ENCODE results near the gene SMIM32. TPM values are rescaled to one million over a fixed set of nuclear protein-coding genes. Genes with fewer than 3 reads are reported as not detected.

SMIM32 gene
- total RNA-seq, 8 experiments from 2014 or later: 0.45 to 1.4 (median 0.78) TPM; not detected in 1

DNA sequence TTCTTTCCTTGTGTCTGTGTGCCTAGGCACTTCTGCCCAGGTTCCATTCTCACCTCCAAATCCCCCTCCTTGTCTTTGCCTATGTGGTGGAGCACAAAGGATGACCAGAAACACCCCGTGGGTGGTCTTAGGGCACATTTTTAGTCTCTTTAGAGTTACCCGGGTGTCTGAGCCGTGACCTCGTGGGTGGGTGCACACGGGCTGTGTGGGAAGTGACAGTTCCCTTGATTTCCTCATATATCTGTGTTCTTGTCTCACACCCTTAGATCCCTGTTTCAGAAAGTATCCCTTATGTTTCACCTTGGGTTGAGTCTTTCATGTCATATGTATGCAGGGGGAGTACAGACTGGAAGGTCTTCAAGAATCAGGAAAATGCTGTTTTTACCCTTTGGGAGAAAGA is 13.4 kb upstream of the SMIM32 start:
- peaks cover 12 to 18% of the 10 kb centered on the region in 2 donors for H3K4me1 ChIP-seq (replicated peaks in 1 of 2)
- 60 to 100% (median 85%) methylated on average over 1 to 5 of the region's 5 CpGs; no CpG with 5 or more reads in 4 of the 10 experiments for WGBS, 10 experiments
- no peak overlapping the region for H3K27ac ChIP-seq
- no peak for ATAC-seq (replicated peaks in 6 of 8)
- in situ Hi-C loops (cut with MboI; ENCODE audit: low pct_unique_long_range_greater_than_20kb in 2 of 9, low sequenced_read_pairs in 9 of 9, unreplicated experiment in 9 of 9): loop anchor here in 5 of 9 experiments (25.0 kb wide), 2 partner anchors 244 to 319 kb away; partner anchors contain the start of genes IL9 (in 4 of the 5) and LECT2 (in 1 of the 5)
- H3K4me3 ChIP-seq: no peak overlapping the region

DNA sequence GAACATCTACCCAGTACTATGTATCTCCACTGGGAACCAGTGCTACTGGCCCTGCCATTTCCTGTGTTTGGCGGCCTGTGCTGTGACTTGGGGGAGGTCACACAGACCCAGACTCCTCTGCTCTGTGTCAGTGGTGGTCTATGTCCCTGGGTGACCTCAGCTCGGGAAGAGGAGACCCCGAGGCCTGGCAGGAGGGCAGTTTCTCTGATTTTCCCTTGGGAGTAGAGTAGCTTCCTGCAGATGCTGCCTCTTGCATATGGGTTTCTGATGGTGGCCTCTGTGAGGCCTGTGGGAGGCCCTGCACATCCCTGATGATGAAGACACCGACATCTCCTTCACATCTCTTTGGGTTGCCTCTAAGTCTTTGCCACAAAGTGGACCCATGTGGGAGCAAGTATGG is 13.0 kb upstream of the SMIM32 start:
- Histone ChIP-seq H3K4me3 (no peak overlapping the region), H3K27ac (no peak overlapping the region), H3K4me1 (replicated peaks in 1 of 2) (peaks cover 12 to 18% of the 10 kb centered on the region in 2 donors)
- no peak for ATAC-seq (replicated peaks in 6 of 8)
- WGBS, 10 experiments: 0 to 100% (median 100%) methylated on average over 1 to 2 of the region's 4 CpGs; no CpG with 5 or more reads in 5 of the 10 experiments
- in situ Hi-C loops (cut with MboI; ENCODE audit: low pct_unique_long_range_greater_than_20kb in 2 of 9, low sequenced_read_pairs in 9 of 9, unreplicated experiment in 9 of 9): loop anchor here in 5 of 9 experiments (25.0 kb wide), 2 partner anchors 244 to 319 kb away; partner anchors contain the start of genes IL9 (in 4 of the 5) and LECT2 (in 1 of the 5)

DNA sequence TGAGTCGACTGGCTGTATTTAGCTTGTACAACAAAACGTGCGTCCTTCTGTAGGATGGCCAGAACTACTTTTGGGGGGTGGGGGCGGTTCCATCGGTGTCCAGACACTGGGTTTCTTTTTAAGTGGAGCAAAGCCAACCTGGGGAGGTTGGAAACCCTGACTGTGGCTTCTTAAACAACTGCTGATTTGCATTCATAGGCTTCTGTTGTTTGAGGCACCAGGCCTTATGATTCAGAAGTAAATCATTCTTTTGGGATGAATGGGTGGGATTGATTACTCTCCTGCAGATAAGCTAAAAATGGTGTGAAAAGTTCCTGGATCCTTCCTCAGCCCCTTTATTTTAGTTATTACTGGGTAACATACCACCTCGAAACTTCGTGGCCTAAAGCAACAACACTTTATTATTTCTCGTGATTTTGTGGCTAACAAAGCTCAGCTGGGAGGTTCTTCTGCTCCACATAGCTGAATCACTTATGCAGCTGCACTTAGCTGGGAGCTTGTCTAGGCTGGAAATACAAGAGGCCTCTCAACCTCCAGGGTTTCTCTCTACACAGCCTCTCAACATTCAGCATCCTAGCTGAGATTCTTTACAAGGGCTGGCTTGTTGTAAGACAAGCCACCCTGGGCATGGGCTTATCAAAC is 12.2 kb upstream of the SMIM32 start:
- 20 to 100% (median 78%) methylated on average over 1 to 7 of the region's 8 CpGs for WGBS, 10 experiments
- Histone ChIP-seq H3K27ac (no peak overlapping the region), H3K4me3 (no peak overlapping the region), H3K4me1 (replicated peaks in 1 of 2) (peaks cover 12 to 18% of the 10 kb centered on the region in 2 donors)
- in situ Hi-C loops (cut with MboI; ENCODE audit: low pct_unique_long_range_greater_than_20kb in 2 of 9, low sequenced_read_pairs in 9 of 9, unreplicated experiment in 9 of 9): loop anchor here in 5 of 9 experiments (25.0 kb wide), 2 partner anchors 243 to 318 kb away; partner anchors contain the start of genes IL9 (in 4 of the 5) and LECT2 (in 1 of the 5)
- ATAC-seq (replicated peaks in 6 of 8): no peak

DNA sequence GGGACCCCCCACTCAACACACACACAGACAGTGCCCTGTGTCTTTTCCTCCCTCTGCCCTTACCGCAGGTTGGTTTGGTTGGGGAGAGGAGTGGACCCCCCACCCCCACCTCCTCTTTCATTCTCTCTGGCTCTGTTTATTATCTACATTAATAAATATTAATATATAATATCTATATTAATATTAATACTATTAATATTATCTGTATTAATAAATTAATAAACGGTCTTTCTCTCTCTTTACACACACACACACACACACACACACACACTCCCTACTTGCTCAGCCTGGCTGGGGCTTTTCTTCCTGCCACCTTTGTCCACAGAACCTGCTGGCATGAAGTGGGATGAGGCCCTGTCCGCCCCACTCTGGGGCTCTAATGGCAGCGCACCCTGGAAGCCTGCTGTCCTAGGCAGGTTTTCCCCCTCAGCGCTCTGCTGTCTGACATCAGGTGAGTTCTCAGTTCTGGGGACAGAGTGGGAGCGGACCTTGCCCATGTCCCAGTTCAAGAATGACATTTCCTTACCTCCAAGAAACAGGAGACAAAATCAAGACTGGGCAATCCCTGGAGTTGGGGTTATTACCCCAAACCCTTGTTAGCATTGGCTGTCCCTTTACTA is 10.5 kb upstream of the SMIM32 start:
- Histone ChIP-seq H3K4me3 (no peak overlapping the region), H3K27ac (no peak overlapping the region), H3K4me1 (replicated peaks in 1 of 2) (peaks cover 12 to 18% of the 10 kb centered on the region in 2 donors)
- ATAC-seq (replicated peaks in 6 of 8): peak in 2 of 8 experiments; percentile 15 to 33
- in situ Hi-C loops (cut with MboI; ENCODE audit: low pct_unique_long_range_greater_than_20kb in 2 of 9, low sequenced_read_pairs in 9 of 9, unreplicated experiment in 9 of 9): loop anchor here in 5 of 9 experiments (25.0 kb wide), 2 partner anchors 241 to 316 kb away; partner anchors contain the start of genes IL9 (in 4 of the 5) and LECT2 (in 1 of the 5)
- 33 to 92% (median 78%) methylated on average over 1 to 4 of the region's 6 CpGs; no CpG with 5 or more reads in 4 of the 10 experiments for WGBS, 10 experiments

DNA sequence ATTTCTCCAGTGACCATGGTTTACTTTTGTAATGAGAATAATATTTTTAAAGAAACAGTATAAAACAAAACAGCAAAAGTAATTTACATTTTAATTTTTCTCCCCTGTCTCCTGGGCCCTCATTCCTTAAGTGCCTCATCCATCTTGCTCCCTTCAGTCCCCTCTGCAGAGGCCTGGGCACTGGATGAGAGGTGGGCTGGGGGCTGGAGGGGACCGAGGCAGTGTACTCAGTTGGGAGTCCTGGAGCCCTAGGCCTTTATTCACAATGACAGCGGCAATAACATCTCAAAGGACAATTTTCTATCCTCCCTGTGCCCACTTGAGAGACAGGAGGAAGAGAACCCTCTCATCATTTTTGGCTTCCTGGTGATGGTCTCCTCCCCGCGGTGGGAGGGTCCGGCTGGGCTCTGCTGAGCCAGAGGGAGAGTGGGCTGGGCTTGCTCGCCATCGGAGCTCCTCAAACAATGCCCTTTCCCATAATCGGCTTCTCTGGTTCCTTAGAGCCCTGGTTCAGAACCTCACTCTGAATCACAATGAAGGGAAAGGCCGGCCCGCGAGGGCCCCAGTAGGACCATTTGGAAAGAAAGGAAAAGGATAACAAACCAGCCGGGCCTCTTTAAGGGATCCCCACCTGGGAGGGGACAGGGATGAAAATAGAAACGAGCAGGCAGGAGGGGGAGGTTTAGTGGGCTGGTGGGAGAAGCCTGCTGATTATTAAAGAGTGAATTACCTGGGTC is 9.7 kb upstream of the SMIM32 start:
- ATAC-seq (replicated peaks in 6 of 8): peak in 5 of 8 experiments; percentile 62 to 92 (median 91)
- 0 to 100% (median 3%) methylated on average over 1 to 12 of the region's 13 CpGs; no CpG with 5 or more reads in 2 of the 10 experiments for WGBS, 10 experiments
- Histone ChIP-seq H3K27ac (no peak overlapping the region), H3K4me3 (no peak overlapping the region), H3K4me1 (replicated peaks in 1 of 2) (peaks cover 12 to 18% of the 10 kb centered on the region in 2 donors)
- in situ Hi-C loops (cut with MboI; ENCODE audit: low pct_unique_long_range_greater_than_20kb in 2 of 9, low sequenced_read_pairs in 9 of 9, unreplicated experiment in 9 of 9): loop anchor here in 5 of 9 experiments (25.0 kb wide), 2 partner anchors 240 to 315 kb away; partner anchors contain the start of genes IL9 (in 4 of the 5) and LECT2 (in 1 of the 5)

DNA sequence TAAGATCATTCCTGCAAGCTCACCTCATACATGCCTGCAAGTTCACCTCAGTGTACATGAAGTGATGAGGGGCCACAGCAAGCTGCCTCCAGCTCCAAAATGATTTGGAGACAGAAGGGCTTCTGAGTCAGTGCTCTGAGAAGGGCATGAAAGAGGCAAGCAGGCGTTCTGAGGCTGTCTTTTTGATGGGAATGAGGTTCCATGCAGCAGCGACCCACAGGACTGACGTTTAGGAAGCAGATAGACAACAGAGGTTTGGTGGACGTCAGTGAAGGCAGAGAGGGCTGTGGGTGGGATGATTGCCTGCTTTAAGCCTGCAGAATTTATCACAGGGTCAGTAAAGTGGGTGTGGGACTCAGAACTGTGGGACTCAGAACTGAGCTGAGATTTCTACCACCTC is 8.9 kb upstream of the SMIM32 start:
- H3K4me1 ChIP-seq (replicated peaks in 1 of 2): peaks cover 12 to 18% of the 10 kb centered on the region in 2 donors
- no peak overlapping the region for H3K4me3 ChIP-seq
- 26 to 71% (median 46%) methylated on average over 3 to 4 of the region's 4 CpGs; no CpG with 5 or more reads in 6 of the 10 experiments for WGBS, 10 experiments
- no peak overlapping the region for H3K27ac ChIP-seq
- in situ Hi-C loops (cut with MboI; ENCODE audit: low pct_unique_long_range_greater_than_20kb in 2 of 9, low sequenced_read_pairs in 9 of 9, unreplicated experiment in 9 of 9): loop anchor here in 5 of 9 experiments (25.0 kb wide), 2 partner anchors 240 to 315 kb away; partner anchors contain the start of genes IL9 (in 4 of the 5) and LECT2 (in 1 of the 5)
- ATAC-seq (replicated peaks in 6 of 8): no peak

DNA sequence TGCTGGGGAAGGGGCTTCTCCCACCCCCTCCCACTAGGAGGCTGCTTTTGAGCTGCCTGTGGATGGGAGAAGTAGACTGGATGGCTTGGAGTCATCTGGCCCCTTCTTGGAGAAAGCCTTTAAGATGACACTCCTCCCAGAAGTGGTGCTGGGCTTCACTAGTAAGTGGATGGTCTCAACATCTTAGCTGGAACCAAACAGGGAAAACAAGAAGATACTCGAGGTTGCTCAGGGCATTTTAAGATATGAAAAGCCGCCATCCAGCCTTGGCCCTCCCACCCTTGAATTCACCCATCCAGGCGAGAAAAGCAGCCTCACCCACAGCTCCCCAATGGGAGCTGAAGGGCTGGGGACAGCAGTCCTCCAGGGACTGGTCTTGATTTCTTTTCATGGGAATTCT is 7.8 kb upstream of the SMIM32 start:
- Histone ChIP-seq H3K4me3 (no peak overlapping the region), H3K27ac (no peak overlapping the region), H3K4me1 (replicated peaks in 1 of 2) (peaks cover 18 to 19% of the 10 kb centered on the region in 2 donors)
- ATAC-seq (replicated peaks in 6 of 8): no peak
- WGBS, 10 experiments: 40 to 70% methylated on average over 1 to 3 of the region's 3 CpGs; no CpG with 5 or more reads in 8 of the 10 experiments
- in situ Hi-C loops (cut with MboI; ENCODE audit: low pct_unique_long_range_greater_than_20kb in 2 of 9, low sequenced_read_pairs in 9 of 9, unreplicated experiment in 9 of 9): loop anchor here in 5 of 9 experiments (25.0 kb wide), 2 partner anchors 238 to 313 kb away; partner anchors contain the start of genes IL9 (in 4 of the 5) and LECT2 (in 1 of the 5)

DNA sequence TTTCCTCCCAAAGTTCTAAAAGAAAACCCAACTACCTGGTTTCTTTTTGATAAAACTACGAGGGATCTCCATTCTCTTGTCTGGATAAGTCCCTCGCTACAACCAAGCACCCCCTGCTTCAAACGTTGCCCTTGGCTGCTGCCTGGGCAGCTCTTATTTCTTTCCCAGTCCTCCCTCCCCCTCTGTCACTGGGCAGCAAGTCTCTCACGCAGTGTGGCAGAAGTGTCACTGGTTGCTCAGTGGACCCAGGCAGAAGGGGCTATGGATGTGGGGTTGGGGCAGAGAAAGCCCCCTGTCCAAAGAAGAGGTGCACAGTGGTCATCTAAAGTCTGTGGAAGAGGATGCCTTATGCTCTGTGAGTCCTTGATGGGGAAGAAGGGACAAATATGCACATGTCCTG is 7.2 kb upstream of the SMIM32 start:
- in situ Hi-C loops (cut with MboI; ENCODE audit: low pct_unique_long_range_greater_than_20kb in 2 of 9, low sequenced_read_pairs in 9 of 9, unreplicated experiment in 9 of 9): loop anchor here in 5 of 9 experiments (25.0 kb wide), 2 partner anchors 238 to 313 kb away; partner anchors contain the start of genes IL9 (in 4 of the 5) and LECT2 (in 1 of the 5)
- no peak for ATAC-seq (replicated peaks in 6 of 8)
- peaks cover 18 to 19% of the 10 kb centered on the region in 2 donors for H3K4me1 ChIP-seq (replicated peaks in 1 of 2)
- H3K4me3 ChIP-seq: no peak overlapping the region
- WGBS, 10 experiments: 17 to 80% (median 77%) methylated on average over 1 to 4 of the region's 4 CpGs; no CpG with 5 or more reads in 4 of the 10 experiments
- no peak overlapping the region for H3K27ac ChIP-seq

DNA sequence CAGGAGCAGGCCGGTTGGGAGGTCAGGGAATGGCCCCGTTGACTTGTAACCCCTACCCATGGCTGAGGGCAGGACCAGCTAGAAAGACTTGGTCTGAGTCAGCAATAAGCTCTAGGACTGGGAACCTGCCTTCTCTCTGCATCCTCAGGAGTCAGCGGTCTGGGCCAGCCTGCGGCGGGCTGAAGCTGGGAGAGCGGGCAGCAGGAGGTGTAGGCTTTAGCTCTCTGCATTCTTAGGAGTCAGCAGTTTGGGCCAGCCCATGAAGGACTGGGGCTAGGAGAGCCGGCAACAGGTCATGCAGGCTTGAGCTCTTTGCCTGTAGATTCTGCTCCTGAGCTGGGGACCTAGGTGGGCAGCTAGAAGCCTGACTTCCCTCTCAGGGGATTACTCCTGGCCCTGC is 6.4 kb upstream of the SMIM32 start:
- in situ Hi-C loops (cut with MboI; ENCODE audit: low pct_unique_long_range_greater_than_20kb in 2 of 9, low sequenced_read_pairs in 9 of 9, unreplicated experiment in 9 of 9): no loop called here
- WGBS, 10 experiments: 50 to 91% (median 81%) methylated on average over 1 to 6 of the region's 7 CpGs; no CpG with 5 or more reads in 4 of the 10 experiments
- Histone ChIP-seq H3K4me3 (no peak overlapping the region), H3K27ac (no peak overlapping the region), H3K4me1 (replicated peaks in 1 of 2) (peaks cover 18 to 19% of the 10 kb centered on the region in 2 donors)
- no peak for ATAC-seq (replicated peaks in 6 of 8)

DNA sequence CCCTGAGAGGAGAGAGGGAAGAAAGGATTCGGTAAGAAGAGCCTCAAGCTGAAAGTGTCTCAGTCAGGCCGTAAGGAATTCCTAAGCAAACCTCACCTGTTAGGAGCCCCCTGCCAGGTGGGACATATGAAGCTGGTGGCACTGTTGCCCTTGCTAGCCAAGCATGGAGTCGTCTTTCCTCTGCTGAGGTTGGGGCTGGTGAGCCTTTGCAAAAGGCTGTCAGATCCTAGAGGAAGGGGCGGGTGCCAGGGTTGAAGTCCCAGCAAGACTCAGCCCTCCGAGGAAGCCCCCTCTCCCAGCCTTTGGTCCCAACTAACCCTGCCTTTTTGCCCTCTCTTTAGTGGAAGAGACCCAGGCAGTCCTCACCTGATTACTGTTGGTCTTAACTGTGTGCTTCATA is 5.5 kb upstream of the SMIM32 start:
- 43 to 100% (median 85%) methylated on average over 1 to 4 of the region's 5 CpGs; no CpG with 5 or more reads in 4 of the 10 experiments for WGBS, 10 experiments
- in situ Hi-C loops (cut with MboI; ENCODE audit: low pct_unique_long_range_greater_than_20kb in 2 of 9, low sequenced_read_pairs in 9 of 9, unreplicated experiment in 9 of 9): no loop called here
- ATAC-seq (replicated peaks in 6 of 8): no peak
- Histone ChIP-seq H3K4me1 (replicated peaks in 1 of 2) (peaks cover 15 to 19% of the 10 kb centered on the region in 2 donors), H3K27ac (no peak overlapping the region), H3K4me3 (no peak overlapping the region)

DNA sequence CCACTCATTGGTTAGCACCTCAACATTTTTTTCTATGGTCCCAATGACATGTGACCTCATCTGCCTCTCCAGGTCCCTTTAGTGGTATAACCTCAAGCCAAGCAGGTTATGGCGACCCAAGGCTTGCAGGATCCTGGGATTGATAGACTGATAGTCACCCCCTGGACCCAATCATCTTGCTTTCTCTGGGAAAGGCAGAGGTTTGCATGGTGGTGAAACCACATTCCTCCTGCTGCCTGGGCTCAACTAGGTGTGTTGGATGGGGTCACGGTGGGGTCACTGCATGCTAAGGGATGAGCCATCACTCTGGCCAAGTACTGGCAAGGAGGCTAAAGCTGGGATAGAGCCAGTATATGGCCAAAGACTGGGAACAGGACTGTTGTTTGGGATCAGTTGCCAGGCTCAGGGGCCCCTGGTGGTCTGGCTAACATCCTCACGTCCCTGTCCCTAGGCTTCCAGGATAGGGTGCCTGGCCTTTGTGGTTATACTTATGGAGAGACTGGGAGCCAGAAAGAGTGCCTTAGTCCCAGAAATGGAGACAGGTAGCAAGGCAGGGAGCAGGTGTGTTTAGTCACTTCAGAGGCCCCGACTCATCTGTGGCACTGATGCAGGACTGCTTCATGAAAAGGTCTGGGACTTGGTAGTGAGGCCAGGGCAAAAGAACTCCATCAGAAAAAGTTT is 4.6 kb upstream of the SMIM32 start:
- in situ Hi-C loops (cut with MboI; ENCODE audit: low pct_unique_long_range_greater_than_20kb in 2 of 9, low sequenced_read_pairs in 9 of 9, unreplicated experiment in 9 of 9): no loop called here
- no peak overlapping the region for H3K27ac ChIP-seq
- 75 to 100% (median 94%) methylated on average over 1 to 4 of the region's 4 CpGs; no CpG with 5 or more reads in 3 of the 10 experiments for WGBS, 10 experiments
- ATAC-seq (replicated peaks in 6 of 8): no peak
- no peak overlapping the region for H3K4me3 ChIP-seq
- H3K4me1 ChIP-seq (replicated peaks in 1 of 2): peaks cover 9 to 13% of the 10 kb centered on the region in 2 donors
